HG03139 (cell line): ENCODE results near the gene GALNT10.
A peak's percentile ranks its signal among the peaks of the same experiment; 100 is the strongest.

ENCODE experiments used
- ATAC-seq: cut with Tn5 transposase; IDR thresholded peaks from one replicate; pipeline ENCODE4 v1.9.1; 2021; ENCODE audit not compliant: unreplicated experiment

Gene GALNT10

DNA sequence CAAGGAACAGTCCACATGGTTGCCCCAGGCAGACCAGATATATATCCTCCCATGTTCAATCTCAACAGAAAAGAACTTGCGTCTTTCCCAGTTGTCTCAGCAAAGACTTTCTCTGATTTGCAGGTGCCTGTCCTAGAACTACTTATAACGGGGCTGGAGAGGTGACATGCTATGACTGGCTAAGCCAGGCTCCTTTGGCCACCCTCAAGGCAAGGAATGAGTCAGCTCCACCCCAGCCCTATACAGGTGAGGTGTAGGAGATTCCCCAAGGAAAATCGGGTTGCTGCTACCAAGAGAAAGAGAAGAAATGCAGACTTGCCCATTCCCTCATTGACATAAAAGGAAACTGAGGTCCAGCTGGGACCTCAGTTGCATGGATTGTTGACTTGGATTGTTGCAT lies 127.4 kb downstream of the GALNT10 start:
- ATAC-seq = no peak

GRCh38 chr5:154318691-154319090 lies 128.2 kb downstream of the GALNT10 start:
- ATAC-seq = no peak

DNA sequence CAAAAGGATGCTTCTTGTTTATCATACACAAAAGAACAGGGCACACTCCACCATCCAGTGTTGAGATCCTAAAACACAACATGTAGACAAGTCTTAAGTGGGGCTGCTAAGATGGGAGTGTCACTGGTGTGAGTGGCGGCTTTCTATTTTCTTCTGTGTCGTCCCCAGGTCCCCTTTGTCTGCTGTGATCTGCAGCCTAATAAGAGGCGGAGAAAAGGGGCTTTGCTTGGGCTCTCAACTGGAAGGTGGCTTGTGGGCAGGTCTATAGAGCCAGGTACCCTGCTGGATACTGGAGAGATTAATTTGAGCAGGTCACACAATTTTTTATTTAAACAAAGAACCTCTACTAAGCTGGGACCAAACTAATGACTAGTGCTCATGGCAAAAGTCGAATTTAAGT lies 129.2 kb downstream of the GALNT10 start:
- no peak for ATAC-seq

DNA sequence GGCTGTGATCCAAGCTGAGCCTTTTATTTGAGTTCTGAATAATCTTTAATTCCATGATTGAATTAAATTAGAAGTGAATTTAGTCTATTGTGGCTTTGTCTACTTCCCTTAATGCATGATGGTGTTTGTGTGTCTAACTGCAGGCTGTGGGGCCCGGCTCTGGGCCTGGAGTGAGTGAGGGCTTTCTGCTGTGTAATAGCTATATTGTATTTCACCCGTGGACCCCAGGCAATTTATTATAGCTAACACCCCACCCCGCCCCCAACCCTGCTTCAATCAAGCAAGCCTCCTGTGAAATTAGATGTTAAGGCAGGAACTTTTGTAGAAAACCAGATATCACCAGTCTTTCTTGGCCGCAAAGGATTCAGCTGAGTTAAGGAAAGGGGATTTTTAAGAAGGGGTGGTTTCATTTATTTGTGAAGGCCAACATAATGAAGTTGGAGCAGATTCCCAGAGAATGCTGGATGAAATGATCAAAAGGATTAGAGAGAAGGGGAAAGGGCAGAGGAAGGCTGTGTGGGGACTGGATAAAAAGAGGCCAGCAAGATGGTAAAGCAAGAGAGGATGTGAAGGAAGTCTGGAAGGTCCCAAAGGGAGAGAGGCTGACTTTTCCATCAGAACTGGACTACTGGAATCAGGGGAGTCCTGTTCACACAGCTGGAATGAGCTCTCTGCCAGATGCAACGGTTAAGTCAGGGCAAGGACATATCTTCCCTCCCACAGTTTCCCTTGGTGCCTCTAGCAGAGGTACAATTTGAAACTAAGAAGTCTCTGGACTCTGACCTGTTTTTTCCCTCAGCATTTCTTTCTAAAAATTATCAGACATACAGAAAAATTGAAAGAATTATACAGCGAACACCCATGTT lies 129.9 kb downstream of the GALNT10 start:
- no peak for ATAC-seq

GRCh38 chr5:154321546-154321945 lies 131.0 kb downstream of the GALNT10 start:
- no peak for ATAC-seq

GRCh38 chr5:154324033-154324432 lies 133.5 kb downstream of the GALNT10 start:
- ATAC-seq = no peak

DNA sequence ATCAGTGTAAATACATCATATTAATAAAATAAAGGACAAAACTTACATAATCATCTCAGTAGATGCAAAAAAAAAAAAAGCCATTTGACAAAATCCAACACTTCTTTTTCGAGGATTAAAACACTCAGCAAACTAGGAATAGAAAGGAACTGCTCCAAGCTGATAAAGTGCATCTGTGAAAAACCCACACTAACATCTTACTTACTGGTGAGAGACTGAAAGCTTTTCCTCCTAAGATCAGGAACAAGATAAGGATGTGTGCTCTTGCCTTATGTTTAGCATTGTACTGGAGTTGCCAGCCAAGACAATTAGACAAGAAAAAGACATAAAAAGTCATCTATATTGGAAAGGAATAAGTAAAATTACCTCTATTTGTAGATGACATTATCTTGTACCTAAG lies 135.0 kb downstream of the GALNT10 start:
- ATAC-seq = no peak

GRCh38 chr5:154329062-154329461 lies 138.5 kb downstream of the GALNT10 start:
- ATAC-seq = no peak

DNA sequence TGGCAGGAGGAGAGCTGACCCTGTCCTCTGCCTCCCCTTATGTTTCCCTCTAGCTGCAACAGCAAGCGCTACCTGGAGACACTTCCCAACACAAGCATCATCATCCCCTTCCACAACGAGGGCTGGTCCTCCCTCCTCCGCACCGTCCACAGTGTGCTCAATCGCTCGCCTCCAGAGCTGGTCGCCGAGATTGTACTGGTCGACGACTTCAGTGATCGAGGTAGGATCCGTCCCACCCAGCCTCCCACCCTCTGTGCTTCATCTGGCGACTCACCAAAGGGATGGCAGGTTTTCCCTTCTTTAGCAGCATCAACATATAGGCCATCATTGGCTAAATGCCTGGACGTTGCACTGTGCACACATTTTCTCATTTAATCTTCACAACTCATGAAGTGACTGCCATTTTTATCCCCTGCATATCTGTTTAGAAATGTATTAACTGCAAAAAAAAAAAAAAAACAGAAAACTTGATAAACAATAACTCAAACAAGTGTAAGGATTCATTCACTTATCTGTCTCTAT lies 139.0 kb downstream of the GALNT10 start:
- no peak for ATAC-seq

GRCh38 chr5:154330097-154330667 lies 139.6 kb downstream of the GALNT10 start:
- no peak for ATAC-seq

DNA sequence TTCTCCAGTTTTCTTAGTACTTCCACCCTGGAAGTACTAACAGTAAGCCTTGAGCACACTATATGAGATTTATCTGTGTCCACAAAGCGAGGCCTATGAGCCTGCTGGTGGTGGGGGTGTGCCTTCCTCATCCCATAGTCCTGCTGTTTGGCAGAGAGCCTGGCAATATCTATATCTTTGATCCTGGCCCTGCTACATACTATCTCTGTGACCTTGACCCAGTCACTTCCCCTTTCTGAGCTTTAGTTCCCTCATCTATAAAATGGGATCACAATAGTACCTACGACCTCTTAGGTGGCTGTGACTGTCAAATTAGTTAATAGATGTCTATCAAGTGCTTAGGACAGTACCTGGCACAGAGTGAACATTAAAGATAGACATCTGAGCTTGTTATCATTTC lies 140.7 kb downstream of the GALNT10 start:
- ATAC-seq = no peak

GRCh38 chr5:154331924-154332323 lies 141.4 kb downstream of the GALNT10 start:
- ATAC-seq = no peak

GRCh38 chr5:154332451-154332850 lies 141.9 kb downstream of the GALNT10 start:
- no peak for ATAC-seq

- ATAC-seq = no peak
Measured at GRCh38 chr5:154333016-154333415, 142.5 kb downstream of the GALNT10 start.

DNA sequence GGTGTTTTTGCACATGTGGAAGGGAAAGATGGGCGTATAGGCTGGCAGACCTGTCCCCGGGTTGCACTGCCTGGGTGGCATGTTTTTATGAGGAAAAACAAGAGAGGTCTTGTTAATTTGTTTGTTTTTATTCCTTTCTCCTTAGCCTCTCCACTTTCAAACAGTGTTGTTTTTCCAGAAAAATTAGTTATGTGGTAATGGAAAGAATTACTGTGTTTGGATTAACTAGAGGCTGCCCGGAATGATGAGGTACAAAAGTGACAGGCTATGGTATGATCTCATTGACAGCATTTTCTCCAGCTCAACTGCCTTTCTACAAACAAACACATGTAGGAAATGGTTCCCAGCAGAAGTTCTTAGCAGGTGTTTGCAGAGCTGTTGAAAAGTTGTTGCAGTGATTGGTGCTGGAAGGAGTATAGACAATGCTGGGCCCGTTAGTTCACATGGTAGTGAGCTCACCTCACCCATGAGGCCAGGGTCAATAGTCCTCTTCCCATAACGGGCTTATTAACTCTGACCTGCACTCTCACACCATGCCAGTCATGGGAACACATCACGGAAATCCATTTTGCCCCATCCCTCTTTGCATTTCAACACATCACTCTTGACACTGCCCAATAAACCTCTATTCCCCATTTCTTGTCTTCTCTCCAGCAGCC lies 144.0 kb downstream of the GALNT10 start:
- ATAC-seq = no peak

DNA sequence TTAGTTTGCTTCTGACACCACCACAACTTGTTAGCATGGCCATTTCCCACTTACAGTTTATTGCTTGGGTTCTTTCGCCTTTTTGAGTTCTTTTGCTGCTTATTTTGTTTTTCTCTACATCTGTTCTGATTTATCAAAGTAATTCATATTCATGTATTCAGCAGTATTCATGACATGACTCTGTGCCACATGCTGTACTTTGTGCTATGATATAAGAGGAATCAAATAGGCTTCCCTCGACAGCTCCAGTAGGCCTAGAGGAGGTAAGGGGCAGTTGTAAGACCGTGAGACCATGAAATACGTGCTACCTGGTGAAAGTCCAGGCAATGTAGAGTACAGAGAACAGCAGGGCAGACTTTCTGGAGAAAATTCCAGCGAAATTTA lies 144.5 kb downstream of the GALNT10 start:
- no peak for ATAC-seq

DNA sequence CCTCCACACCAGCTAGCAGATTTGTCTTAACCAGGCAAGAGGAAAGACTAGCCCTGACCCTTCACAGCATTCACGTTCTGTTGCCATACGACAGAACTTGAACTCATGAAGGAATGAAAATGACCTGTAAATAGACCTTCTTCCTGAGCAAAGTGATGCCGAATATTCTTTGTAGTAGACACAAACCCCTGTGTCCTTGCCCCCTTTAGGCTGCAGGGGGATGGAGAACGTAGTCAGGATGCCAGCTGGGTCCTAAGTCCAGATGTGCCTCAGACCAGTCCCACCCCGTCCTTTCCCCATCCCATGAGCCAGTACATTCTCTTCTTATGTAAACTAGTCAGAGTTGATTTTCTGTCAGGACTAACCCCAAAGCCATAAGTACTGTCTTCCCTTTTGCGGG lies 151.1 kb downstream of the GALNT10 start:
- no peak for ATAC-seq

- ATAC-seq = no peak
Measured at GRCh38 chr5:154342211-154342610, 151.7 kb downstream of the GALNT10 start.

GRCh38 chr5:154342963-154343362 lies 152.4 kb downstream of the GALNT10 start:
- no peak for ATAC-seq

DNA sequence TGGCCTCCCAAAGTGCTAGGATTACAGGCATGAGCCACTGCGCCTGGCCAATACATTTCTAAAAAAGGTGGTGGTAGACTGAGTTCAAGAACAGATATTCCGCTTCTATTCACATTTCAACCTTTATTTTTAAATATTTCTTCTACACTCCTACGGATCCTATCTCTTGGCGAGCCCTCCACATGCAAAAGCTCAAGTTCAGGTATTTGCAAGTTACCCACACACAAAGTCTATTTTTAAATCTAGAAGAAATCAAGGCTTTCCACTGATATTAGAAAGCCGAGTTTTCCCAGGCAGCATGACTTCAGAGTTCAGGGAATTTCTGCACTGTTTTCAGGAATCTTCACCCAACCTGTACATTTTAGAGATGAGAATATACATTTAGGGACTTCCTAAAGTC lies 153.9 kb downstream of the GALNT10 start:
- ATAC-seq = no peak

- ATAC-seq = peak; percentile 56
Measured at GRCh38 chr5:154345255-154345952, 154.9 kb downstream of the GALNT10 start.
